Left ventricle myocardium inferior (tissue), 1 donor: ENCODE data around the gene TP53BP1. TPM values are rescaled to one million over a fixed set of nuclear protein-coding genes. Genes with fewer than 3 reads are reported as not detected.

Experiments
- DNase-seq: peaks from one replicate; pipeline ENCODE4 v3.0.0-alpha.2; 2020
- H3K27ac ChIP-seq: fragments of 200-600 bp; replicated peaks from 2 replicates; pipeline ENCODE4 v1.8.0; 2021
- H3K27me3 ChIP-seq: fragments of 200-600 bp; 2 replicates; pipeline ENCODE4 v1.8.0; 2021; ENCODE audit warnings: low read depth
- H3K36me3 ChIP-seq: fragments of 200-600 bp; 2 replicates; pipeline ENCODE4 v1.8.0; 2021
- H3K4me1 ChIP-seq: fragments of 200-600 bp; 2 replicates; pipeline ENCODE4 v1.8.0; 2021
- H3K4me3 ChIP-seq: fragments of 200-600 bp; 2 replicates; pipeline ENCODE4 v1.8.0; 2021; ENCODE audit warnings: mild to moderate bottlenecking, moderate library complexity
- H3K9me3 ChIP-seq: fragments of 200-600 bp; replicated peaks from 2 replicates; pipeline ENCODE4 v1.8.0; 2021
- intact Hi-C: fragments of 100-400 bp; cut with micrococcal nuclease; formaldehyde crosslinking; loops from one replicate; pipeline ENCODE4 v1.11.0; 2022
- total RNA-seq: library from RNA; stranded (reverse); fragmentation: NEBNext Ultra II Directional; extraction: Animal tissue kit (Norgen Biotek cat#: 25700); gene quantifications from one replicate; pipeline ENCODE4 v1.2.1, GENCODE V29; 2021
- TF ChIP-seq, protein P1 (sequence below): fragments of 200-600 bp; IDR thresholded peaks from 2 replicates; pipeline ENCODE4 v1.8.0; 2021; ENCODE audit warnings: antibody characterized with exemption, mild to moderate bottlenecking, borderline replicate concordance
- donor health status: DM: no; HTN: yes; CAD: no; lungs with severe emphysema.

Gene TP53BP1
- total RNA-seq, 1 donor from 2014 or later: 28.6 TPM

DNA sequence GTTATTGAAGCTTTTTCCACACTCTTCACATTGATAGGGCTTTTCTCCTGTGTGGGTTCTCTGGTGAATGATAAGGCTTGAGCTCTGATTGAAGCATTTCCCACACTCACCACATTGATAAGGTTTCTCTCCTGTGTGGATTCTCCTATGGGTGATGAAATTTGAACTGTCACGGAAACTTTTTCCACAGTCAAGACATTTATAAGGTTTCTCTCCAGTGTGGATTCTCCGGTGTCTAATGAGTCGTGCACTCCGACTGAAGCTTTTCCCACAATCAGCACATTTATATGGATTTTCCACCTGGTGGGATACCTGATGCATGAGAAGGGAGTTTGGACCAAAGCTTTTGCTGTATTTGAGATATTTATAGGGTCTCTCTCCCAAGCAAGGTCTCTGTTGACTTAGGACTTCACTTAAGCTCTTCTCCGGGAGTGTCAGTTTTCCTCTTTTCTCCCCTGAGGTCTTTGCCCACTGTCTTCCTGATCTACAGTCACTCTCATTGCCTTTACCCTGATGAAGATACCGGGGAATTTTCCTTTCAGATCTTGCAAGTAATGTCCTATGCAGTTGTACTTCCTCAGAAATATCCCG, 131.5 kb downstream of the TP53BP1 start:
- Histone ChIP-seq H3K27me3 (no peaks in the 10 kb centered on the region), H3K4me1 (no peaks in the 10 kb centered on the region), H3K27ac (no peak overlapping the region), H3K36me3 (peaks cover 91% of the 10 kb centered on the region), H3K4me3 (no peak overlapping the region), H3K9me3 (peaks cover 88% of the 10 kb centered on the region)
- intact Hi-C loops: no loop called here
- no peak for DNase-seq
- TF ChIP-seq, protein P1, sequence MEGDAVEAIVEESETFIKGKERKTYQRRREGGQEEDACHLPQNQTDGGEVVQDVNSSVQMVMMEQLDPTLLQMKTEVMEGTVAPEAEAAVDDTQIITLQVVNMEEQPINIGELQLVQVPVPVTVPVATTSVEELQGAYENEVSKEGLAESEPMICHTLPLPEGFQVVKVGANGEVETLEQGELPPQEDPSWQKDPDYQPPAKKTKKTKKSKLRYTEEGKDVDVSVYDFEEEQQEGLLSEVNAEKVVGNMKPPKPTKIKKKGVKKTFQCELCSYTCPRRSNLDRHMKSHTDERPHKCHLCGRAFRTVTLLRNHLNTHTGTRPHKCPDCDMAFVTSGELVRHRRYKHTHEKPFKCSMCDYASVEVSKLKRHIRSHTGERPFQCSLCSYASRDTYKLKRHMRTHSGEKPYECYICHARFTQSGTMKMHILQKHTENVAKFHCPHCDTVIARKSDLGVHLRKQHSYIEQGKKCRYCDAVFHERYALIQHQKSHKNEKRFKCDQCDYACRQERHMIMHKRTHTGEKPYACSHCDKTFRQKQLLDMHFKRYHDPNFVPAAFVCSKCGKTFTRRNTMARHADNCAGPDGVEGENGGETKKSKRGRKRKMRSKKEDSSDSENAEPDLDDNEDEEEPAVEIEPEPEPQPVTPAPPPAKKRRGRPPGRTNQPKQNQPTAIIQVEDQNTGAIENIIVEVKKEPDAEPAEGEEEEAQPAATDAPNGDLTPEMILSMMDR: no peak

DNA sequence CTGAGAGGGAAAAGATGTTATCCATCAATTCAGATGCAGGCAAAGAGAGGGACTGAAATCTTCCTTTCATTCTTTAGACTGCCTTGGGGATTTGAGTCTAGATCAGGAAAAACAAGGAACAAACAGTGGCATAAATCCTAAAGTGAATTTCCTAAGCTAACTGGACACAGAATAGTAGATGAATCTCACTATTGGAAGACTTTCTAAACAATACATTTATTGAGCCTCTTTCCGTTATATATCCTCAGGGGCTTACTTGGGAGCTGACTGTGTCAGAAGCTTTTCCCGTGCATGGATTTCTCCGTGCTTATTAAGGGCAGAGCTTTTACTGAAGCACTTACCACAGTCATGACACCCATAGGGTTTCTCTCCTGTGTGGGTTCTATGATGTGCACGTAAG, 132.1 kb downstream of the TP53BP1 start:
- intact Hi-C loops: no loop called here
- H3K27me3 ChIP-seq: no peaks in the 10 kb centered on the region
- H3K27ac ChIP-seq: no peak overlapping the region
- TF ChIP-seq, protein P1: no peak
- H3K4me3 ChIP-seq: no peak overlapping the region
- peaks cover 85% of the 10 kb centered on the region for H3K9me3 ChIP-seq
- H3K4me1 ChIP-seq: no peaks in the 10 kb centered on the region
- no peak for DNase-seq
- H3K36me3 ChIP-seq: peaks cover 87% of the 10 kb centered on the region

Other genes with a start within 250 kb of the TP53BP1 start
- gene TGM5, start 226.2 kb downstream of the TP53BP1 start, total RNA-seq: not detected
- not detected for gene TGM7, start 190.9 kb downstream of the TP53BP1 start, total RNA-seq
- gene LCMT2, start 162.6 kb downstream of the TP53BP1 start, total RNA-seq: 7.0 TPM
- gene ZSCAN29, start 122.1 kb downstream of the TP53BP1 start, total RNA-seq: 11.2 TPM
- gene TUBGCP4, start 122.1 kb downstream of the TP53BP1 start, total RNA-seq: 10.8 TPM
- gene MAP1A, start 24.5 kb upstream of the TP53BP1 start, total RNA-seq: 56.0 TPM
- gene PPIP5K1, start 97.1 kb upstream of the TP53BP1 start, total RNA-seq: 12.8 TPM
- gene CKMT1B, start 100.9 kb upstream of the TP53BP1 start, total RNA-seq: not detected
- gene STRC, start 125.6 kb upstream of the TP53BP1 start, total RNA-seq: not detected
- 1.2 TPM for gene CATSPER2, start 155.7 kb upstream of the TP53BP1 start, total RNA-seq
- gene CKMT1A, start 200.7 kb upstream of the TP53BP1 start, total RNA-seq: not detected